Osteocyte (in vitro differentiated cells): ENCODE data around the gene AKNA. TPM values are rescaled to one million over a fixed set of nuclear protein-coding genes. Genes with fewer than 3 reads are reported as not detected.

Experiments
- DNase-seq: peaks from one replicate; pipeline ENCODE4 v3.0.0; 2021; ENCODE audit warnings: mixed read lengths; ENCODE audit not compliant: unreplicated experiment; ENCODE audit errors: extremely low spot score
- H3K27ac Mint-ChIP-seq: one replicate; pipeline ENCODE4 v1.8.0; 2021; ENCODE audit warnings: mild to moderate bottlenecking, mixed read lengths; ENCODE audit not compliant: unreplicated experiment
- H3K27me3 Mint-ChIP-seq: one replicate; pipeline ENCODE4 v1.8.0; 2021; ENCODE audit warnings: mixed read lengths; ENCODE audit not compliant: unreplicated experiment
- H3K36me3 Mint-ChIP-seq: one replicate; pipeline ENCODE4 v1.8.0; 2021; ENCODE audit warnings: mixed read lengths; ENCODE audit not compliant: unreplicated experiment
- H3K4me1 Mint-ChIP-seq: one replicate; pipeline ENCODE4 v1.8.0; 2021; ENCODE audit warnings: mixed read lengths; ENCODE audit not compliant: unreplicated experiment
- H3K4me3 Mint-ChIP-seq: one replicate; pipeline ENCODE4 v1.8.0; 2021; ENCODE audit warnings: mild to moderate bottlenecking, moderate library complexity, mixed read lengths; ENCODE audit not compliant: unreplicated experiment
- H3K9me3 Mint-ChIP-seq: one replicate; pipeline ENCODE4 v1.8.0; 2021; ENCODE audit warnings: mixed read lengths; ENCODE audit not compliant: unreplicated experiment
- total RNA-seq: library from RNA; stranded (reverse); gene quantifications from 2 replicates; pipeline ENCODE4 v1.2.1, GENCODE V29; 2021
- TF ChIP-seq, protein P1 (sequence below): fragments of 200-600 bp; sonication (generic); IDR thresholded peaks from 2 replicates; pipeline ENCODE4 v1.5.0; 2021; ENCODE audit warnings: antibody characterized with exemption, mild to moderate bottlenecking, moderate library complexity

AKNA gene
- total RNA-seq, 1 donor from 2014 or later, result 36.0 TPM

DNA sequence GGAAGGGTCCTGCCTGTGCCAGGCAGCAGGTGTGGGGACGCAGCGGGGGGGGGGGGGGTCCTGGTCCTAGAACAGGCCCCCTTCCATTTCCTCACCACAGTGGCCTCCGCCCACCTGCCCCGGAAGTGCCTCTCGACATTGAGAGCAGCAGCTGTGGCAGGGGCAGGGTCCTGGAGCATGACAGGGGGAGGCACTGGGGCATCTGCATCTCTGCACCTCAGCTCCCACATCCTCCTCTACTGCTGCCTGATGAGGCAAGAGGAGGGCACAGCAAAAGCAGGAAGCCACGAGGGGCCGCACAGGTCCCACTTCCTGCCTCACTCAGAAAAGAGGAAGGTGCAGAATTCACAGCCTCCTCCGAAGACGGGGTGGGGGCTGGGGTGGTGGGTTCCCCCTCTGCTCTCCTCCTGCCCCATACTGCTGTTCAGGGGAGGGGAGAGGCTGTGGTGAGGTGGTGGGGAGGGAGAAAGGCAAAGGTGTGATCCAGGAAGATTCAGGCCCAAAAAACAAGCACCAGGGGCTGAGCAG lies 14.8 kb downstream of the AKNA start:
- H3K4me1 Mint-ChIP-seq, result peaks cover 3% of the 10 kb centered on the region

DNA sequence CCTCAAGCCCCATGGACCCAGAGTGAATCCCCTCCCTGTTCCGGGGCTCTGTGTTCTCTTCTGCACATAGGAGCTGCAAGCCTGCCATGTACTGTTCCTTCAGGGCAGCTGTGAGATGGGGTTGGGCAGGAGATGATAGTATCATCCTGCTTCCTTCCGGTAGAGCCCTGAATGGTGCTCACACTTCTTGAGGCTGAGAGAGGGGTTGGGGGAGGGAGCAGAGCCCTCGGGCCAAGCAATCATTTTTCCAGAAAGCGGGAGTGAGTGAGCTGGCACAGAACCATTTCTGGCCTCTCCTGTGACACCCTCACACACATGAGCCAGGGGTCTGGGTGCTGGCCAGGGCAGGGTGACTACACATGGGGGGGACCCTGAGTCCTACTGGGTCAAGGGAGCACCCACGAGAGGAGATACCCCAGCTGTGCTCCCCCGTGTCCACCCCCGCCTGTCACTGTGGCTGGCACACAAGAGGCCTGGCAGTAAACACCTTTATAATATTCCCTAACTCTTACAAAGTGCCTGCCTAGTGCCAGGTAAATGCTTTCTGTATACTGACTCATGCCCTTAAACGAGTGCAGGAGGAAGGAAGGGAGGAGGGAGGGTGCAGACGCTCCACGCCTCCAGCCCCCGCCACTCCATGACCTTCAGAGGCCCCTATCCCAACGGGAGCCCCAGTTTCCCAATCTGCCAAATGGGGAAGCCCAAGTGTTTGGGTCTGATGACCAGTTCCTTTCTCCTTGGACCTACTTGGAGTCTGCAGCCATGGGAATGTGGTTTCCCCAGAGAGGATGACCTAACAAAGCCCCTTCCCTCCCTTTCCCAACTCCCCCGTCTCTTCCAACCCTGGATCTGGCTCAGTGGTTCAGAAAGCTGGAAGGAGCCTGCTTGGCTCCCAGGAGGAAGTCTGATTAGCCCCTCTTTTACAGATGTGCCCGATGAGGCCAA lies 15.5 kb downstream of the AKNA start:
- no peak for DNase-seq
- peaks cover 6% of the 10 kb centered on the region for H3K4me1 Mint-ChIP-seq

More for the DNA sequence above, 14.8 kb downstream of the AKNA start:
- Mint-ChIP-seq H3K4me3 (no peak overlapping the region), H3K9me3 (no peaks in the 10 kb centered on the region), H3K27me3 (no peaks in the 10 kb centered on the region), H3K27ac (no peak overlapping the region), H3K36me3 (peaks cover 33% of the 10 kb centered on the region)
- DNase-seq, result no peak
- TF ChIP-seq, protein P1, sequence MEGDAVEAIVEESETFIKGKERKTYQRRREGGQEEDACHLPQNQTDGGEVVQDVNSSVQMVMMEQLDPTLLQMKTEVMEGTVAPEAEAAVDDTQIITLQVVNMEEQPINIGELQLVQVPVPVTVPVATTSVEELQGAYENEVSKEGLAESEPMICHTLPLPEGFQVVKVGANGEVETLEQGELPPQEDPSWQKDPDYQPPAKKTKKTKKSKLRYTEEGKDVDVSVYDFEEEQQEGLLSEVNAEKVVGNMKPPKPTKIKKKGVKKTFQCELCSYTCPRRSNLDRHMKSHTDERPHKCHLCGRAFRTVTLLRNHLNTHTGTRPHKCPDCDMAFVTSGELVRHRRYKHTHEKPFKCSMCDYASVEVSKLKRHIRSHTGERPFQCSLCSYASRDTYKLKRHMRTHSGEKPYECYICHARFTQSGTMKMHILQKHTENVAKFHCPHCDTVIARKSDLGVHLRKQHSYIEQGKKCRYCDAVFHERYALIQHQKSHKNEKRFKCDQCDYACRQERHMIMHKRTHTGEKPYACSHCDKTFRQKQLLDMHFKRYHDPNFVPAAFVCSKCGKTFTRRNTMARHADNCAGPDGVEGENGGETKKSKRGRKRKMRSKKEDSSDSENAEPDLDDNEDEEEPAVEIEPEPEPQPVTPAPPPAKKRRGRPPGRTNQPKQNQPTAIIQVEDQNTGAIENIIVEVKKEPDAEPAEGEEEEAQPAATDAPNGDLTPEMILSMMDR, result no peak

DNA sequence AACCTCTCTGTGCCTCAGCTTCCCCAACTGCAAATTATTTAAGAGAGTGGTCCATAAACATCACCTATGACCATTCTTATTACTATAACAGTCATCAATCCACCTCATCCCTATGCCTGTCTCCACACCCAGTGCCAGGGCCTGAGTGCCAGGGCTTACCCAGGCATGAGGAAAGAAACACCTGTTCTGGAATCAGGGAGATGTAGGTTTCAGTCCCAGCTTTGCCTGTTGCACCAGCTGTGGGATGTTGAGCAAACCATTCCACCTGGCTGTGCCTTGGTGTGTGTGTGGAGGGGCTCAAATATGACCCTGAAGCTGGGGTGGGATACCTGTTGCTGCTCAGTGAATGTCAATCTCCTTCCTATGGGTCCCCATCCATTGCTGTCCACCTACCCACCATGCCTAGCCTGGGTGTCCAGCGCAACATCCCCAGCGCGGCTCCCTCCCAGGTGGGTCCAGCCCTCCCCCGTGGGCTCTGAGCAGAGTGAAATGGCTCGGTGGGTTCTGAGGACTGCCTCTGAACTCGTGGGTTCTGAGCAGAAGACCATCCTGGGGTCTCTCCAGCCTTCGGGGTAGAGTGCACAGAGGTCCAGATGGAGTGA lies 16.3 kb downstream of the AKNA start:
- Mint-ChIP-seq H3K27ac (no peak overlapping the region), H3K9me3 (no peaks in the 10 kb centered on the region), H3K27me3 (no peaks in the 10 kb centered on the region), H3K36me3 (peaks cover 28% of the 10 kb centered on the region), H3K4me3 (no peak overlapping the region), H3K4me1 (peaks cover 14% of the 10 kb centered on the region)
- TF ChIP-seq, protein P1, result no peak
- no peak for DNase-seq

More for the DNA sequence above, 15.5 kb downstream of the AKNA start:
- H3K27me3 Mint-ChIP-seq, result no peaks in the 10 kb centered on the region
- H3K4me3 Mint-ChIP-seq, result no peak overlapping the region
- no peak overlapping the region for H3K27ac Mint-ChIP-seq
- H3K9me3 Mint-ChIP-seq, result no peaks in the 10 kb centered on the region
- peaks cover 32% of the 10 kb centered on the region for H3K36me3 Mint-ChIP-seq
- TF ChIP-seq, protein P1, result no peak

DNA sequence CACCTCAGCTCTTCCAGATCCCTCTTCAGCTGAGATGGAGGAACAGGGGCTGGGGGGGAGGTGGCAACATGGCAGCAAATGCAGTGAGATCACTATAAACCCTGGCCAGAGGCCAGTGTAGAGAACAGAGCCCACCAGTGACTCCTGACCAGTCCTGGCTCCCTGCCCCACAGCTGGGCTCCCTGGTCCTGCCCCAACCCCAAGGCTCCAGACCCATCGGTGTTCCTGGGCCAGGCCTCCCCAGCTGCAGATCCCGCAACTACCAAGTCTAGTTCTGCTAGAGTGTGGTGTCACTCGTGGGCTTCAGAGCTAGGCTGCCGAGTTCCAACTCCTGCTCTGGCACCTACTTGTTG lies 16.8 kb downstream of the AKNA start:
- H3K4me1 Mint-ChIP-seq, result peaks cover 19% of the 10 kb centered on the region
- no peak overlapping the region for H3K27ac Mint-ChIP-seq
- TF ChIP-seq, protein P1, result no peak
- no peak for DNase-seq
- no peaks in the 10 kb centered on the region for H3K27me3 Mint-ChIP-seq
- H3K9me3 Mint-ChIP-seq, result no peaks in the 10 kb centered on the region
- H3K4me3 Mint-ChIP-seq, result no peak overlapping the region
- H3K36me3 Mint-ChIP-seq, result peaks cover 26% of the 10 kb centered on the region
